HG03354 (cell line): ENCODE measurements around the gene JUND.
A peak's percentile ranks its signal among the peaks of the same experiment; 100 is the strongest.
"Not testable (repeated sequence)": the region's sequence is repeated elsewhere in the genome, so short reads cannot be mapped to it uniquely, and the experiment has no call there.

Experiments
- ATAC-seq: cut with Tn5 transposase; IDR thresholded peaks from one replicate; pipeline ENCODE4 v1.9.1; 2021; ENCODE audit warnings: mild to moderate bottlenecking; ENCODE audit not compliant: unreplicated experiment, poor library complexity, severe bottlenecking

Gene JUND

DNA sequence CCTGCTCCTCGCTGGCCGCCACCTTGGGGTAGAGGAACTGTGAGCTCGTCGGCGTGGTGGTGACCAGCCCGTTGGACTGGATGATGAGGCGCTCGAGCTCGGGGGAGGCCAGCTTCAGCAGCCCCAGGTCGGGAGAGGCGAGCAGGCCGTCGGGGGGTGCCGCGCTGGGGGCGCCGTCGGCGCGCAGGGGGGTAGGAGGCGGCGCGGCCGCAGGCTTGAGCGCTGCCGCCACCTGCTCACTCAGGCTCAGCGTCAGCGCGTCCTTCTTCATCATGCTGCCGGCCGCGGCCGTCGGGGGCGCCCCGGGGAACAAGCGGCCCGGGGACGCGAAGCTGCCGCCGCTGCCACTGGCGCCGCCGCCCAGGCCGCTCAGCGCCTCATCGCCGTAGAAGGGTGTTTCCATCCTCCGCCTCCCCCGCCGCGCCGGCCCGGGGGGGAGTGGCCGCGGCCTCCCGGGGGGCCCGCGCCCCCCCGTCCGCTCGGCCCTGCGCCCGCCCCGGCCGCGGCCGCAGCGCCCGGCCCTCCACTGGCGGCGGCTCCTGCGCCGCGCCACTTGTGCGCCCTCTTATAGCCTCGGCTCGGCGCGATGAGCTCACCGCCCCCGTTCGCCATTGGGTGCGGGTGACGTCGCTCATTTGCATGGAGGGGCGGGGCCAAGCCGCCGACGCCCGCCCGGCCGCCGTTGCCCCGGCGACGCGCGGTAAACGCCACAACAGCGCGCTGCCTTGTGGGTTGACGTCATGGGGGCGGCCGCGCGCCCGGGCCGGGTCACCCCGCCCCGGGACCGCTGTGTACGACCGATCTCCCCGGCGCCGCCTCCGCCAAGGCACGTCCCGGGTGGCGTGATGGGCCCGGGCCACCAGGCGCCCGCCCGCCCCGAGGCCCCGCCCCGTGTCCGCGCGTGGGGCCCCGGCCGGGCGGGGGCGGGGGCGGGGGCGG is at the start of gene JUND:
Gene JUND (minus strand): TSS at position 541 of the 939 bp plus-strand sequence. CDS start 138 bp downstream, at position 403.
- peak; percentile 65 for ATAC-seq

DNA sequence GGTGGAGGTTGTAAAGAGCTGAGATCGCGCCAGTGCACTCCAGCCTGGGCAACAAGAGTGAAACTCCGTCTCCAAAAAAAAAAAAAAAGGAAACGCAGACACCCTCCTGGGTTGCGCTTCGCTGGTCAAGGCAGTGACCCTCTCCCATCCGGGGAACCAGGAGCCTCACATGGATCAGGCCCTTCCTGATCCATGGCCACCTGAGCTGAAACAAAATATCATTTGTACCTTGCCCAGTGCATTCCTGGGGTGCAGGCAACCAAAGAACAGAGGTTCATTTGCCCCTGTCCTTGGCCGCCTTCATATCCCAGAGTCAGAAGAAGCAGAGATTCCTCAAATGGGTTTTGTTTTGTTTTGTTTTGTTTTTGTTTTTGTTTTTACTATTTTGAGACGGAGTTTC is 49.4 kb upstream of the JUND start:
- no peak for ATAC-seq

DNA sequence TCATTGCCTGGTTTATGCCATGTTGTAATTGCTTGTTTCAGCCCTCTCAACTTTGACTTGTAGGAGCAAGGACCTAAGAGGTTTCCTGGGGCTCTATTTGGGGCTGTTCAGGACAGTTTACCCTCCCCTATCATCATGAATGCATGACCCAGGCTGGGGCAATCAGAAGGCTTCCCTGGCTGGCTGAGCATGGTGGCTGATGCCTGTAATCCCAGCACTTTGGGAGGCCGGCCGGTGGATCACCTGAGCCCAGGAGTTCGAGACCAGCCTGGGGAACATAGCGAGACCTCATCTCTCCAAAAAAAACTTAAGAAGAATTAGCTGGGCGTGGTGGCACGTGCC is 47.6 kb upstream of the JUND start:
- ATAC-seq, result no peak

DNA sequence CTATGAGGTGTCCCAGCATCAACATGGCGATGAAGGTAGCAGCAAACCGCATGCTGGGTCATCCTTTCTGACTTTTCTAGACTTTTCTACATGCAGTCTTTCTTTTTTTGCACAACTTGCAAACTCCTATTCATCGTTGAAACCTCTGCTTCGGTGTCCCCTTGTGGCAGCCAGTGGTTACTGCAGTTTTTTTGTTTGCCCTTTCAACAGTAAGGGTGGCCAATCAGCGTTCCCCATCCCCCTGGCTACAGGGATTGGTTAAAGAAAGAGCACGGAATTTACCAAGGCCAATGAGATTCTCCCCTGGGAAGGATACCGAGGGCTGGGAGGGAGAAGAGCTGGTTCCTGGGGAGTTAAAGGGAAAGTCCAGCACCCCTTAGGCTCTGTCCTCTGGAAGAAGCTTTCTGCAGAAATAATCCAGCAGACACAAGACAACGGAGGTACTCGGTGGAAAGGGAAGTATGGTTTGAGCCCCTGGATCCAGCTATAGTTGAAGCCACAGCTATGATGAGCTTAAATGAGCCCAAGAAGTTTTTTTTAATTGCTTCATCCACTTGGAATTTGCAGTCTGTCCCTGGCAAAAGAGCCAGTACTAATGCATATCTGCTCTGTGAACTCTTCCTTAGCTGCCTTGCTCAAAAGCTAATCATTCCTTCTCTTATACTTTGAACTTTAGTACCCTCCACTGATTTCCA is 47.1 kb upstream of the JUND start:
- ATAC-seq, result peak; percentile 87

DNA sequence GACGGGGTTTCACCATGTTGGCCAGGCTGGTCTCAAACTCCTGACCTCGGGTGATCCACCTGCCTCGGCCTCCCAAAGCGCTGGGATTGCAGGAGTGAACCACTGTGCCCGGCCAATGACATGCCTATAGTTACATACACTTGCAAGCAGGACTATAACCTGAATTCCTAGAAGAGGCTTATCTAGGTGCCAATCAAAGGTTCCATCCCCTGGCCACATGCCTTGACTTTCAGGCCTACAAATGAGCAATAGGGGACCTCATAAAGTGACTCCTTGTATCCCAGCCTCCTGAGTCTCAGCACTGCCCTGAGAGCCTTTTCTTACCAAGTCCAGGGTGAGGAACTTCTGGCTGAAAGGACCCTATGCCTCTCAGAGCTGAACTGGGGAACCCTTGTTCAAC is 45.4 kb upstream of the JUND start:
- no peak for ATAC-seq

DNA sequence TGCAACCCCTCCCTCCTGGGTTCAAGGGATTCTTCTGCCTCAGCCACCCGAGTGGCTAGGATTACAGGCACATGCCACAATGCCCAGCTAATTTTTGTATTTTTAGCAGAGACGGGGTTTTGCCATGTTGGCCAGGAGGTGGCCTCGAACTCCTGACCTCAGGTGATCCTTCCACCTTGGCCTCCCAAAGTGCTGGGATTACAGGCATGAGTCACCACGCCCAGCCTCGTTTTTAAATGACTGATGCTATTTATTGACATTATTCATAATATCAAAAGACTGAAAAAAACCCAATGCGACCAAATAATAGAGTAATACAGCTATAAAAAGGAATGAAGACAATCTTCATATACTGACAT is 42.9 kb upstream of the JUND start:
- ATAC-seq, result not testable (repeated sequence)

DNA sequence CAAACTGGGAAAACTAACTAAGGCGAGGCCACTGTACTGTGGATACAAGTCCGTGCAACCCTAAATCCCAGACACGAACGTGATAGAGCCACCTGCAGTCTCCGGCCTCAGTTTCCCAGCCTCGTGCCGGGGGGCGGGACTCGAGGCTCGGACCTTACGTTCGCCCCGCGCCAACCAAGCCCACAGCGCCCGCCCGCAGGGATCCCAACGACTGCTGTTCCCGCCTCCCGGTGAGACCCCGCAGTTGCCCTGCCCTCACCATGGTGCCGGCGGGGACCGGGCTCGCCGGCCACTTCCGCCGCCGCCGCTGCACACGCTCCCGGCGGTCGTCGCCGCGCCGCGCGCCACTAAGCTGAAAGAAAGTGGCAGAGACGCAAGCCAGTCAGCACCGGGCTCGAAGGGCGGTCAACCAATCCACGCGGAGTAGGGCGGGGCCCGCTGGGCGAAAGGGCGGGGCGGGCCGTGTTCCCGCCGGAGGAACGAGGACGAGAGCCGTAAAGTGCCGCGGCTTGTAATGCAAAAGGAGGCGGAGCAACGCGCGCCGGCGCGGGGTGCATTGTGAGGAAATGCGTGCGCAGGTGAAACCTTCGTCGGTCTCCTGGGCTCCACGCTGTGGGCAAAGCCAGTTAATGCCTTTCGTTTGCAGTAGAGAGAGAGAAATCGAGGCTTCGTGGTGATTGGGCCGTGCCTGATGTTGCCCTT is 41.5 kb upstream of the JUND start, which contains the start of gene LSM4:
Gene LSM4 (minus strand): TSS at position 318 of the 702 bp plus-strand sequence. CDS start 56 bp downstream, at position 262.
- ATAC-seq, result peak; percentile 91

DNA sequence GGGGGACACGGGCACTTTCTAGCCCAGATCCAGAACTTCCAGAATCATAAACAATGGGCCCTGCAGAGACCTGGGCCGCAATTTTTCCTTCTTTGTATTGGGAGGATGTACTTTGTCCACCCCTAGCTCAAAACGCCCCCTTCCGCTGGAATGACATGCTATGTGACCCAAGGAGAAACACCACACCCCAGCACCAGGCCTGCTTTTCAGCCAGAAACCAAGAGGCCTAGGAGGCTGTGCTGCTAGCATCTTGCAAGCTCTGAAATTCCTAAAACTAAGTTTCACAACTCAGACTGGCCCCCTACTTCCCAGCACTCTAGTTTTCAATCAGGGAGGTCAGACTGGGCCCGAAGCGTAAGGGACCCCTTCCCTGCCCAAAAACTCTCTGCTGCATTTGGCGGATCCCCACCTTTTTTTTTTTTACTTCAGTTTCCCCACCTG is 40.9 kb upstream of the JUND start:
- ATAC-seq, result peak; percentile 21

DNA sequence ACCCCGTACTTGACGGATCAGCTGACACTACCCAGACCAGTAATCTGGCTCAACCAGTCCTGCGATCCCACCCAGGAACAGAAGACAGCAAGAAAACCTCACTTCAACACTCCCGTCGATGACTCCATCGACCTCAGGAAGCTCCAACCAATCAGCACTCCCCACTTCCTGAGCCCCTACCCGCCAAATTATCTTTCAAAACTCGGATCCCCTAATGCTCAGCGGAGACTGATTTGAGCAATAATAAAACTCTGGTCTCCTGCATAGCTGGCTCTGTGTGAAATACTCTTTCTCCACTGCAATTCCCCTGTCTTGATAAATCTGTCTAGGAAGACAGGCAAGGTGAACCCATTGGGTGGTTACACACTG is 40.3 kb upstream of the JUND start:
- no peak for ATAC-seq

DNA sequence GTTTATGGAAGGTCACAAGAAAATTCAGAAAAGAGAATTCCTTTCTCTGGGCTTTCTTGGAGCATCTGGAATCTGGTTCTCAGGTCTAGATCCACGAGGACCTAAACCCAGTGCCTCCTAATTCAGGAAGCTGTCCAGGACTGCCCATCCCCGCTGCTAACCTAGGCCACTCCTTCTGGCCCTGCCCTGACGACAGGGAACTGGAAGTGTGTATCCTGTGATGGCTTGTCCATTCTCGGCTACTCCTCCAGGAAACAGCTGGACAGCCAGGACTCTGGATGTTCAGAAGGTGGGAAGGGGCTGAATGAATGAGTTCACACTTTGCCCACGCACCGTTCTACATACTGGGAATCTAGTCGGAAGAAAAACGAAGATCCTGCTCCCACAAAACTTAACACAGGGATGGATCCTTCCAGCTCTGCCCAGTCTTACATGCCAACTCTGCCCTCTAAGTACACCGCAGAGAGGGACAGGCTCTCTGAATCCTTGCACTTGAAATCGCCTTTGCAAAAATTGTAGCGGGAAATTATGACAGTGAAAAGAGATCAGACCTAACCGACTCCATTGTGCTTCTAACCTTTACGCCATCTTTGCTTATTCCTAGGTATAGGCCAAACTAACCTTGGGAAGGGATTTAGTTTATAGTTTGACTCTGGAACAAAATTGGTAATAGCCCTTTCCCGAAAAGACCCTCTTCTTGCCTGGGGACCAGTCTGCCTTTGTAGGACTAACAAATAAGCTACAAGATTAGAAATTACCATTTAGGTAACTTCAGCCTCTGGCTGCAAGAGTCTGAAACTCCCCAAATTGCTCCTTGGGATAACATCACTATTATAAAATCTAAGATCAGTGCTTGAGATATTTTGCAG is 39.7 kb upstream of the JUND start:
- no peak for ATAC-seq

DNA sequence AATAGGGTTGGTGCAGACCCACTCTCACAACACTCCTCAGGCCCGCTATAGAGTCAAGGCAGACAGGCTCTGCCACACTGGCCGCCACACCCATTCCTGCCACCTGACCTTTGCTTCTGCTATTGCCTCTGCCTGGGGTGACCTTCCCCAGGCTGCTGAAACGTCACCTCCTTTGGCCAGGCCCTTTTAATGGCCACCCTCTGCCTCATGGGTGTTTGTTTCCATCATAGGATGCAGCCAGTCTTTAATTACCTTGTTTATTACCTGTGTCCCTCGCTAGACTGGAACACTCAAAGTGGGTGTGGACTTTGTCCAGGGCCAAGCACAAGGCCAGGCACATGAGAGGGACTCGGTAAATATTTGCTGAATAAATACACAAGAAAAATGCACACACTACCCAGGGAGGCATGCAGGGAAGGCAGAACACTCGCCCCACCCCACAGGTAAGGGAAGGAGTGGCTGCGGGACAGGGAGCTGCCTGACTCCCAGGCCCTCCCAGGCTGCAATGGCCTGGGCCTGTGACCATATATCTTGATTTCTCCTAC is 38.2 kb upstream of the JUND start:
- ATAC-seq, result no peak

DNA sequence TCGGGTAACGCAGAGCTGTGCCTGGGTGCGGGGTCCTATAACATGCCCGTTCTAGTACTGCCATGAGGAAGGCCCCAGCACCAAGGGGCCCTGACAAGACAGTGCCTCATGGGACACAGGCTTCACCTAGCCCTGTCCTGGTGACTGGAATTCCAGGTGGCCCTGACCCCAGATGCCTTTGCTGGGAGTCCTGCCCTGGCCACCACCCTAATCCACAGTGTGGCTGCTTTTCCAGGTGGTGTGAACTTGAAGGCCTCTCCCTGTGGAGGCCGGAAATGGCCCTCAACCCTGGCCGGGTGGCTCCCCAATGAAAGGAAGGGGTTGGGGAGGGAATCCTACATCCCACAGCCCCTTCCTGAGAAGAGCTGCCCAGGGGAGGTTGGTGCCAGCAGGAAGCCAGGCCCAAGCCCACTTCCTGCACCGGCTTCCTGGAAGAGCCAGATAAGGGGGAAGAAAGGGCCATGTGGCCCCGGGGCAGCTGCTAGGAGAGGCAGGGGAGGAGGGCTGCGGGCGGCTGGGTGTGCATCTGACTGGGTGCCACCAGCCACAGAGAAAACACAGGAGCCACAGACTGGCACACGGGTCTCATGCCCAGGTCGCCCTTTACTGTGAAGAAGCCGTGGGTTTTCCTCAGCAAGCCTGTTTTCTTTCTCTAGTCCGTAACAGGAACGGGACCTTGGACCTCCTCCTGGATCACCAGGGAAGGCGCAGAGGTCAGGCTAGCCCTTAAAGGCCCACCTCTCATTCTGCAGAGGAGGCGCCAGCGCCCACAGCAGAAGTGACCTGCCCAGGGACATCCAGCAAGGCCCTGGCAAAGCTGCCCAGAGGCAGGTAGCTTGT is 36.8 kb upstream of the JUND start:
- no peak for ATAC-seq

DNA sequence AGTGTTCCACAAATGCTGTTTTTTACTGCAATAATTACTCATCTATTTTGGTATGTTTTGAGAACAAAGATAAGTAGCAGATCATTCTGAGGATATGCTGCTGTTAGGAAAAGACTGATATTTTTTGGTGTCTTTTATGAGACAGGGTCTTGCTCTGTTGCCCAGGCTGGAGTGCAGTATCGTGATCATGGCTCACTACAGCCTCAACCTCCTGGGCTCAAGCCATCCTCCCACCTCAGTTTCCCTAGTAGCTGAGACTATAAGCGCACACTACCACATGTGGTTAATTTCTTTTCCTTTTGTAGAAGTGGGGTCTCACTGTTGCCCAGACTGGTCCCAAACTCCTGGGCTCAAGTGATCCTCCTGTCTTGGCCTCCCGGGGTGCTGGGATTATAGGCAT is 32.0 kb upstream of the JUND start:
- ATAC-seq, result no peak

DNA sequence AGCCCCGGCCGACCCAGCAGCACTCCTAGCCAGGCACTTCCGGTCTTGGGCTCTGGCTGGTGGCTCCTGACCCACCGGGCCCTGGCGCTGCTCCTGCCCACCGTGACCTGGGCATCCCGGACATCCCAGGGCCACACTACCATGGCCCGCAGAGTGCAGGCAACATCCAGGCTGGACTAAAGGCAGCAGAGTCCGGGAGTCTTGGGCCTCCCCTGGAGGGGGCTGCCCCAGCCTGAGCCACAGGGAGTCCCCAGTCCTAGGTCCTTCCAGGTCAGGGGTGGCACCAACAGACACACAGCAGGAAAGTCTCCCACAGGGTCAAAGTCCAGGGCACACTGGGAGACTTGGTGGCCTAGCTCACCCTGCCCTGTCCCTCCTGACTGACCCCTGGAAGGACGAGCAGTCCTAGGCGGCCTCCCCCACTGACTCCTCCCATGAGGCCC is 30.7 kb upstream of the JUND start:
- no peak for ATAC-seq

DNA sequence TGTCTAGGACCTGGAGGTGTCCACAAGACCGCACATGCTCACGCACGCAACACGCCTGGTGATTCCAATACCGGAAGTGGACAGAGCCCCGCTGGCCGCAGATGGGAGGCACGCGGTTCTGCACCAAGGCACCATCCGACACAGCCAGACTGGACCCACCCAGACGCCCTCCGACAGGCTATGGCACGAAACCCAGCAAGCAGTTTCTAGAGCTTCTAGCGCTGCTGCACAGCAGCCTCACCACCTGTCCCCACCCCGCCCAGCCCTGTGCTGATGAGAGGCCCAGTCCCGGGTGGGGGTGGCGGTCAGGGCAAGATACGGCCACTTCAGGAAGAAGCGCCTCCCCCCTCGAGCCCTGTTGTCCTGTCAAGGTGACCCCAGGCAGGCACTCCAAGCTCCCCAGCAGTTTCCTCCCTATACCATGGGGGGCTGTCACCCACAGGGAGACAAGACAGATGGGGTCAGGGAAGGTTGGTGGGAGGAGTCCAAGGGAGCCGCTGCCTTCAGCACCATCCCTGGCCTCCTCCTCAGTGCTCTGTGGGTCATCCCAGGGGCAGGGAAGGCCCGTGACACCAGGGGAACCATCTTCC is 30.2 kb upstream of the JUND start:
- no peak for ATAC-seq

DNA sequence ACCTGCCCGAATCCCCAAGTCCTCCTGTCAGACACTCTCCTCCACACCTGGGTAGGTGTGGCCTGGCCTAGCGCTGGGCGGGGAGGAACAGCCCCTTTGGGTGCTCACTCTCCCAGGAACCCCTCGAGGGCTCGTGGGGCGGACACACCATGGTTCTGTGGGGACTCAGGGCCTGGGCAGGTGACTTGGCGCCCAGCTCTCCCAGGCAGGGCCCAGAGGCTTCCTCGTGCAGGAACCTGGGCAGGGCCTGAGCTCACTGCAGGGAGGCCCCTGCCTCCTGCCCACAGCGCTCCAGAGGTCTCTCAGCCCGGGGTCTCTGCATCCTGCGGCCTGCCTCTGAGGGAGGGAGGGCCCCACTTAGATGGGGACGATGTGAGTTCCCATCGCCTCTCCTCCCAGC is 29.5 kb upstream of the JUND start:
- ATAC-seq, result no peak

DNA sequence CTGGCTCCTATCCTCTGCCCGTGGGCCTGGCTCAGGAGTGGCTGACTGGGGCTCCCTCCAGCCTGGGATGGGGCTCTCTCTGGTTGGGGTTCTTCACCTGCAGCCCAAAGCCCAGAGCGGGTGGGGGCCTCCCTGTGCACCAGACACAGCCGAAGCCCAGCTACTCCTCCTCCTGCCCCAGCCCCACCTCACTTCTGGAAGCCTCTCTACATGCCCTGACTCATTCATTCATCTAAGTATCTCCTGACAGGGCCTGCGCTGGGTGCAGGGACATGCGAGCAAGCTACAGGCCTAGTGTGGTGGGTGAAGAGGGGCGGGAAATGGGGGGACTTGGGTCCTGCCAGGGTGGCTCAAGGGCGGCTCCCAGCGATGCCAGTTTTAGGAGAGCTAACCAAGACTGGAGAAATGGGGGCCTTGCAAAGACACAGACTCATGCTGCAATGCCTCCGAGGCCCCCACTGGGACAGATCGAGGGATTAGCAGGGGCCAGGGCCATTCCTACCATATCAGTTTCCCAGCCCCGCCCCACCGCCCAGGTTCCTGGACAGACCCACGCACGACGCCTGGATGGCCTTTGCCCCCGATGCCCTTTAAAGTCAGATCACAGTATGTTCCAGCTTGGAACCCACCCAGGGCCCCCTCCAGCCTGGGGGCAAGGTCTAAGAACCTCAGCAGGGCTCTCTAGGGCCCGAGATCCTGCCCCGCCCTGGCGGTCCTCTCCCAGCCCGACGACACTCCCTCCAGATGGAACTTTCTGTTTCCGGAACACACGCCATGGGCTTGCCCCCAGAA is 28.9 kb upstream of the JUND start:
- ATAC-seq, result no peak
